Osteocyte (in vitro differentiated cells): ENCODE measurements around the gene CGNL1. TPM values are rescaled to one million over a fixed set of nuclear protein-coding genes. Genes with fewer than 3 reads are reported as not detected.

Experiments
- DNase-seq: peaks from one replicate; pipeline ENCODE4 v3.0.0; 2021; ENCODE audit warnings: mixed read lengths; ENCODE audit not compliant: unreplicated experiment; ENCODE audit errors: extremely low spot score
- H3K27ac Mint-ChIP-seq: one replicate; pipeline ENCODE4 v1.8.0; 2021; ENCODE audit warnings: mild to moderate bottlenecking, mixed read lengths; ENCODE audit not compliant: unreplicated experiment
- H3K27me3 Mint-ChIP-seq: one replicate; pipeline ENCODE4 v1.8.0; 2021; ENCODE audit warnings: mixed read lengths; ENCODE audit not compliant: unreplicated experiment
- H3K36me3 Mint-ChIP-seq: one replicate; pipeline ENCODE4 v1.8.0; 2021; ENCODE audit warnings: mixed read lengths; ENCODE audit not compliant: unreplicated experiment
- H3K4me1 Mint-ChIP-seq: one replicate; pipeline ENCODE4 v1.8.0; 2021; ENCODE audit warnings: mixed read lengths; ENCODE audit not compliant: unreplicated experiment
- H3K4me3 Mint-ChIP-seq: one replicate; pipeline ENCODE4 v1.8.0; 2021; ENCODE audit warnings: mild to moderate bottlenecking, moderate library complexity, mixed read lengths; ENCODE audit not compliant: unreplicated experiment
- H3K9me3 Mint-ChIP-seq: one replicate; pipeline ENCODE4 v1.8.0; 2021; ENCODE audit warnings: mixed read lengths; ENCODE audit not compliant: unreplicated experiment
- CTCF ChIP-seq: fragments of 200-600 bp; sonication (generic); IDR thresholded peaks from 2 replicates; pipeline ENCODE4 v1.5.0; 2021; ENCODE audit warnings: antibody characterized with exemption, mild to moderate bottlenecking, moderate library complexity
- total RNA-seq: library from RNA; stranded (reverse); gene quantifications from 2 replicates; pipeline ENCODE4 v1.2.1, GENCODE V29; 2021

Gene CGNL1
- total RNA-seq, 1 donor from 2014 or later: 6.2 TPM

GRCh38 chr15:57494581-57494980, 118.3 kb downstream of the CGNL1 start:
- DNase-seq: no peak
- Mint-ChIP-seq H3K27ac (no peak overlapping the region), H3K36me3 (no peaks in the 10 kb centered on the region), H3K4me1 (peaks cover 5% of the 10 kb centered on the region), H3K27me3 (peaks cover 12% of the 10 kb centered on the region), H3K4me3 (no peak overlapping the region), H3K9me3 (no peaks in the 10 kb centered on the region)
- no peak for TF ChIP-seq CTCF

- no peak overlapping the region for H3K27ac Mint-ChIP-seq
- DNase-seq: no peak
- H3K27me3 Mint-ChIP-seq: peaks cover 12% of the 10 kb centered on the region
- peaks cover 9% of the 10 kb centered on the region for H3K4me1 Mint-ChIP-seq
- no peak for TF ChIP-seq CTCF
- no peak overlapping the region for H3K4me3 Mint-ChIP-seq
- no peaks in the 10 kb centered on the region for H3K36me3 Mint-ChIP-seq
- H3K9me3 Mint-ChIP-seq: no peaks in the 10 kb centered on the region
These were observed 118.7 kb downstream of the CGNL1 start for GRCh38 chr15:57495041-57495440.

- no peak overlapping the region for H3K4me3 Mint-ChIP-seq
- no peaks in the 10 kb centered on the region for H3K9me3 Mint-ChIP-seq
- H3K4me1 Mint-ChIP-seq: peaks cover 9% of the 10 kb centered on the region
- H3K27me3 Mint-ChIP-seq: peaks cover 8% of the 10 kb centered on the region
- no peak overlapping the region for H3K27ac Mint-ChIP-seq
- no peak for DNase-seq
- TF ChIP-seq CTCF: no peak
- no peaks in the 10 kb centered on the region for H3K36me3 Mint-ChIP-seq
These were observed 119.4 kb downstream of the CGNL1 start for GRCh38 chr15:57495554-57496165.

GRCh38 chr15:57496594-57496945, 120.3 kb downstream of the CGNL1 start:
- H3K36me3 Mint-ChIP-seq: no peaks in the 10 kb centered on the region
- no peak for TF ChIP-seq CTCF
- H3K27ac Mint-ChIP-seq: no peak overlapping the region
- H3K27me3 Mint-ChIP-seq: peaks cover 8% of the 10 kb centered on the region
- DNase-seq: no peak
- no peaks in the 10 kb centered on the region for H3K9me3 Mint-ChIP-seq
- no peak overlapping the region for H3K4me3 Mint-ChIP-seq
- H3K4me1 Mint-ChIP-seq: peaks cover 18% of the 10 kb centered on the region

- Mint-ChIP-seq H3K4me1 (peaks cover 24% of the 10 kb centered on the region), H3K36me3 (no peaks in the 10 kb centered on the region), H3K4me3 (no peak overlapping the region), H3K27ac (no peak overlapping the region), H3K9me3 (no peaks in the 10 kb centered on the region), H3K27me3 (peaks cover 8% of the 10 kb centered on the region)
- no peak for DNase-seq
- TF ChIP-seq CTCF: no peak
These were observed 120.9 kb downstream of the CGNL1 start for GRCh38 chr15:57496946-57497869.
